Frontal cortex (tissue), 4 donors: Measurements from ENCODE around the gene ATM. TPM values are rescaled to one million over a fixed set of nuclear protein-coding genes. Genes with fewer than 3 reads are reported as not detected.

Source experiments
- DNase-seq, 2 donors: peaks; one replicate each; pipeline ENCODE4 v3.0.0; 2012; ENCODE audit warnings: low spot score in 2 of 2
- FAIRE-seq: peaks from 2 replicates; lab custom pipeline; 2012; peaks lifted over from hg19 to GRCh38; lab: Jason Lieb, UNC
- total RNA-seq: library from RNA; depleted of rRNA; stranded (reverse); fragments of >200 nt; gene quantifications from one replicate; pipeline ENCODE4 v1.2.3, GENCODE V29; 2014
- donor health status: control.
- donor health status: control.
- donor health status: control.

The ATM gene, protein sequence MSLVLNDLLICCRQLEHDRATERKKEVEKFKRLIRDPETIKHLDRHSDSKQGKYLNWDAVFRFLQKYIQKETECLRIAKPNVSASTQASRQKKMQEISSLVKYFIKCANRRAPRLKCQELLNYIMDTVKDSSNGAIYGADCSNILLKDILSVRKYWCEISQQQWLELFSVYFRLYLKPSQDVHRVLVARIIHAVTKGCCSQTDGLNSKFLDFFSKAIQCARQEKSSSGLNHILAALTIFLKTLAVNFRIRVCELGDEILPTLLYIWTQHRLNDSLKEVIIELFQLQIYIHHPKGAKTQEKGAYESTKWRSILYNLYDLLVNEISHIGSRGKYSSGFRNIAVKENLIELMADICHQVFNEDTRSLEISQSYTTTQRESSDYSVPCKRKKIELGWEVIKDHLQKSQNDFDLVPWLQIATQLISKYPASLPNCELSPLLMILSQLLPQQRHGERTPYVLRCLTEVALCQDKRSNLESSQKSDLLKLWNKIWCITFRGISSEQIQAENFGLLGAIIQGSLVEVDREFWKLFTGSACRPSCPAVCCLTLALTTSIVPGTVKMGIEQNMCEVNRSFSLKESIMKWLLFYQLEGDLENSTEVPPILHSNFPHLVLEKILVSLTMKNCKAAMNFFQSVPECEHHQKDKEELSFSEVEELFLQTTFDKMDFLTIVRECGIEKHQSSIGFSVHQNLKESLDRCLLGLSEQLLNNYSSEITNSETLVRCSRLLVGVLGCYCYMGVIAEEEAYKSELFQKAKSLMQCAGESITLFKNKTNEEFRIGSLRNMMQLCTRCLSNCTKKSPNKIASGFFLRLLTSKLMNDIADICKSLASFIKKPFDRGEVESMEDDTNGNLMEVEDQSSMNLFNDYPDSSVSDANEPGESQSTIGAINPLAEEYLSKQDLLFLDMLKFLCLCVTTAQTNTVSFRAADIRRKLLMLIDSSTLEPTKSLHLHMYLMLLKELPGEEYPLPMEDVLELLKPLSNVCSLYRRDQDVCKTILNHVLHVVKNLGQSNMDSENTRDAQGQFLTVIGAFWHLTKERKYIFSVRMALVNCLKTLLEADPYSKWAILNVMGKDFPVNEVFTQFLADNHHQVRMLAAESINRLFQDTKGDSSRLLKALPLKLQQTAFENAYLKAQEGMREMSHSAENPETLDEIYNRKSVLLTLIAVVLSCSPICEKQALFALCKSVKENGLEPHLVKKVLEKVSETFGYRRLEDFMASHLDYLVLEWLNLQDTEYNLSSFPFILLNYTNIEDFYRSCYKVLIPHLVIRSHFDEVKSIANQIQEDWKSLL (N-terminal part only)
- 134 TPM for total RNA-seq

DNA sequence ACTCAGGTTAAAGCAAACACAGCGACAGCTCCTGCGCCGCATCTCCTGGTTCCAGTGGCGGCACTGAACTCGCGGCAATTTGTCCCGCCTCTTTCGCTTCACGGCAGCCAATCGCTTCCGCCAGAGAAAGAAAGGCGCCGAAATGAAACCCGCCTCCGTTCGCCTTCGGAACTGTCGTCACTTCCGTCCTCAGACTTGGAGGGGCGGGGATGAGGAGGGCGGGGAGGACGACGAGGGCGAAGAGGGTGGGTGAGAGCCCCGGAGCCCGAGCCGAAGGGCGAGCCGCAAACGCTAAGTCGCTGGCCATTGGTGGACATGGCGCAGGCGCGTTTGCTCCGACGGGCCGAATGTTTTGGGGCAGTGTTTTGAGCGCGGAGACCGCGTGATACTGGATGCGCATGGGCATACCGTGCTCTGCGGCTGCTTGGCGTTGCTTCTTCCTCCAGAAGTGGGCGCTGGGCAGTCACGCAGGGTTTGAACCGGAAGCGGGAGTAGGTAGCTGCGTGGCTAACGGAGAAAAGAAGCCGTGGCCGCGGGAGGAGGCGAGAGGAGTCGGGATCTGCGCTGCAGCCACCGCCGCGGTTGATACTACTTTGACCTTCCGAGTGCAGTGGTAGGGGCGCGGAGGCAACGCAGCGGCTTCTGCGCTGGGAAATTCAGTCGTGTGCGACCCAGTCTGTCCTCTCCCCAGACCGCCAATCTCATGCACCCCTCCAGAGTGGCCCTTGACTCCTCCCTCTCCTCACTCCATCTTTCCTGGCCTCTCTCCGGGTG, at the start of gene ATM, which contains the start of gene NPAT:
Gene ATM (plus strand): TSS at position 494 of the 774 bp plus-strand sequence. CDS start 4,558 bp downstream, outside the sequence.
Gene NPAT (minus strand): TSS at position 65 of the 774 bp plus-strand sequence. CDS start 102 bp downstream, outside the sequence.
- peak; percentile 79 for FAIRE-seq
- DNase-seq = peak; percentile 82 to 90

DNA sequence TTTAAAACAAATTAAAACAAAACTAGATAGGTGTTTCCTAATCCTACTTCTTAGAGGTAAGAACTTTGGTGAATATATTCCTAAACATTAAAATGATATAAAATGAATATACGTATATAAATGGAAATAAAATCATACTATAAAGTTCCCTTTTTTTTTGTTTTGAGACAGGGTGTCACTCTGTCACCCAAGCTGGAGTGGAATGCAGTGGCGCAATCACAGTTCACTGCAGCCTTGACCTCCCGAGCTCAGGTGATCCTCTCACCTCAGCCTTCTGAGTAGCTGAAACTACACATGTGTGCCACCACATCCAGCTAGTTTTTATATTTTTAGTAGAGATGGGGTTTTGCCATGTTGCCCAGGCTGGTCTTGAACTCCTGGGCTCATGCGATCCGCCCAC, 45.3 kb upstream of the ATM start:
- no peak for FAIRE-seq

DNA sequence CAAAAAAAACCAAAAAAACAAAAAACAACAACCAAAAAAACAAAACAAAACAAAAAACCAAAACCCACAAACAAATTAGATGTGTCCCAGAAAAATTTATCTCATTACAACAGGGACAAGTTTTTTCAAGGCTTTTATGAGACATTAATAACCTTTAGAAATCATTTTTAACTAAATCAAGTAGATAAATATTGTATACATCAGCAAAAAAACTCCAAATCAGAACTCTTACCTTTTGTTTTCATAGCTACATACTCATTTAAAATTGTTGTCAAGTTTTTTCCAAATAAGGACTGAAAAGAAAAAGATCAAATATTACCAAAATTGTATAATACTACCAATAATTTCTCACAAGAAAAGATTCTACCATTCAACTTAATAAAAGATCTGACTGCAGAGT, 29.1 kb upstream of the ATM start:
- no peak for FAIRE-seq
- no peak for DNase-seq

More for the DNA sequence above, 45.3 kb upstream of the ATM start:
- no peak for DNase-seq

DNA sequence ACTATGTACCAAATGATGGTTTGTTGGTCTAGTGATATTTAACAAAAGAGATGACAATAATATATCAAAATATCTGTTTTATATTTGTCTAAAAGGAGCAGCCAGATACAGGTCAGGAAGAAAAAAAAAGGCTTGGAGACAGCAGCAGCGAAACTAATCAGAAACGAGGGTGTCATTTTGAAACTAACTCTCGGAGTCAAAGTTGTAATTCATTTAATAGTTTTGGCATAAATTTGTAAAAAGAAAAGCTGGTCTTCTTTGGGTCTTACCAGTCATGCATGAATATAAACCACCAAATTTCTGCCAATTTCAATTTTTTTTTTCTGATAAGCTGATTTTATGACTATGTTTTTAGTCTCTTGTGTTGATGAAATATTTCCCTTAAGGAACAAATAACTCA, 26.0 kb upstream of the ATM start:
- DNase-seq (no peak), FAIRE-seq (no peak)

DNA sequence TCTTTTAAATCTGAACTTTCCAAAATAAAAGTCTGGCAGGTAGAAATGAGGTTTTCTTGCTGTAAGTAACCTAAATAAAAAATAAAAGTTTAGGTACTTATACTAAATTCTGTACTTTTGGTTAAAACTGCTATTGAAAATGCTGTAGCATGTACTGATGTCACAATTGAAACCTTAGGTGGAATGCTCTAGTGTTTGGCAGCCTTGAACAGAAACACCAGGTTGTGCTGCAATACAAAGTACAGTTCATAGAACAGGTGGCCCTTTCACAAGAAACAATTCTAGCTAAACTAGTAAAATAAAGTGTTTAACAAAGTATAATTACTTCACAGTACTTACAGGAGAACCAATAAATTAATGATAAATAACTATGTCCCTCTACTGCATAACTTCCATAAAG, 25.5 kb upstream of the ATM start:
- FAIRE-seq (no peak), DNase-seq (no peak)

DNA sequence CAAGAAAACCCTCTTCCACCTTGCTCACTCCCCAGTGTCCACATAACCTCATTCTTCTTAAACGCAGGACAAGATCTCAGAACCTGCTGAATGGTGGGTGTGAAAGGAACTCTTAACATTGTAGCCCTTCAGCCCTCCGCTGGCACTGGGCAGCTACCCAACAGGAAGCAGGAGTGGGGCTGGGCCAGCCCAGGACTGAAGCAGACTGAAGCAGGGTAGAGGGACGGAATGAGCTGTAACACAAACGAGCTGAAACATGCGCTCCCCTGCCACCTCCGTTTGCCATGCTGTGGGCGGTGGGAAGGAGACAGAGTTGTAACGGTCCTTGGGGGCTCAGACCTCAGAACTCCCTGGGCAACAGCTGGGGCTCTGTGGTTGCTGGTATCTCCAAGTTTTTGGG, 24.0 kb upstream of the ATM start:
- FAIRE-seq (no peak), DNase-seq (no peak)

DNA sequence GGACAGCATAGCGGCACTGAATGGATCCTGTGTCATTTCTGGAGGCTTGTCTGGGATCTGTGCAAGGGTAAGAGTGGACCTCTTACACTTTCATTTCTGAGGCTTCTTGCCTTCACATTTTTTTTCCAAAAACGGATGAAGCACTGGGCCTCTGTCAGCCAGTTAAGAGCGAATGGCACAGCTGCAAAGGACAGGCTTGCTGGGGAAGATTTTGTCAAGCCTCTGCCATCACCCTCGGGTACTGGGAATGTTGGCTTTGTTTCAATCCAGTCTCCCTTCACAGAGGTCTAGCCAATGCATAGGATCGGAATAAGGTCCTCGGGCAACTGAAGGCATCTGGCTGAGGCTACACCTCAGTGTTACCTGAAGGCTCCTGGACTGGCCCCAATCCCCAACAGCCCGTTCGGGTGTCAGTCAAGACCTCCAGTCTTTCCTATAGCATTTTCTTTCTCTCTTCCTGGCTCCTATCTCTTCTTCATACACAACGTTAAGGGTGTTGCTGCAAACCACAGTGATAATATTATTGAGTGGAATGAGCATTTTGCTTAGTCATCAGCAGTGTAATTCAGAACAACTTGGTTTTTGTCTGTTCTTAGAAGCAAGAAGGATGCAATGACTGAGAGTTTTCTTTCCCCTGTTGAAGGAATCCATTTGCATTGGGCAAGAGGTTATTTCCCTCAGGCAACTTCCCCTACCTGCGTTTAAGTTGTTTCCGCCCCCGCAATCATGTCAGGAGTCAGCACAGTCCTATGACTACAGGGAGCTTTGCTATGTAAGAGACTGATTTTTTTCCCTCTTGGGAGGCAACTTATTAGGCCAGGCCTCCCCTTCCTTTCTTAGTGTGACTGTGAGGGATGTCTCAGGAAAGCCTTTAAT, 23.2 kb upstream of the ATM start:
- FAIRE-seq (no peak), DNase-seq (no peak)

DNA sequence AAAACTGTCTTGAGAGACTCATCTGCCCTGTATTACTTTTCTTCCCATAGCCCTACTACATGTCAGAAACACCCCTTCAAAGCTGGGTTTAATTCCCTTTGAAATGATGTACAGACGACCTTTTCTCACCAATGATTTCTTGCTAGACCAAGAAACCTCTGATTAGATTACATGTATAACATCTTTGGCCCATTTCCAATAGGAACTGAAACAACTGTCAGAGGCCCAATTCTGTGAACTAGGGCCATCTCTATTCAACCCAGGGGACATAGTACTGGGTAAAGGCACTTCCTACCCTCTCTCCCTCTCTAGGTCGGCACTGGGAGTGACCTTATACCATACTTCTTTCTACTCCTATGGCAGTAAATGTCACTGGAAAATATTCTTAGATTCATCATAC, 19.8 kb upstream of the ATM start:
- no peak for FAIRE-seq
- no peak for DNase-seq

DNA sequence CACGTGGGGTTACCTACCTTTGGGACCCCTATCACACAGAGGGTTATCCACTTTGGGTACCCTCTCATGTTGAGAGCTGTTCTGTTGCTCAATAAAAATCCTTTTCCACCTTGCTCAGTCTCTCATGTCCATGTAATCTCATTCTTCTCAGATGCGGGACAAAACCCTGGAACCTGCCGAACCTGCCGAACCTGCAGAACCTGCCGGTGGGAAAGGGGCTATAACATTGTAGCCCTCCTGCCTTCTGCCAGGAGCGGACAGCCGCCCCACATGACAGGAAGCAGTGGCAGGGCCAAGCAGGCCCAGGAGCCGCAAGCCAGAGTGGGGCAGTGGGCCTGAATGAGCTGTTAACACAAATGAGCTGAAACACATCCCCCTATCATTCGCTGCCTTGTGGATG, 18.5 kb upstream of the ATM start:
- DNase-seq = no peak
- no peak for FAIRE-seq

DNA sequence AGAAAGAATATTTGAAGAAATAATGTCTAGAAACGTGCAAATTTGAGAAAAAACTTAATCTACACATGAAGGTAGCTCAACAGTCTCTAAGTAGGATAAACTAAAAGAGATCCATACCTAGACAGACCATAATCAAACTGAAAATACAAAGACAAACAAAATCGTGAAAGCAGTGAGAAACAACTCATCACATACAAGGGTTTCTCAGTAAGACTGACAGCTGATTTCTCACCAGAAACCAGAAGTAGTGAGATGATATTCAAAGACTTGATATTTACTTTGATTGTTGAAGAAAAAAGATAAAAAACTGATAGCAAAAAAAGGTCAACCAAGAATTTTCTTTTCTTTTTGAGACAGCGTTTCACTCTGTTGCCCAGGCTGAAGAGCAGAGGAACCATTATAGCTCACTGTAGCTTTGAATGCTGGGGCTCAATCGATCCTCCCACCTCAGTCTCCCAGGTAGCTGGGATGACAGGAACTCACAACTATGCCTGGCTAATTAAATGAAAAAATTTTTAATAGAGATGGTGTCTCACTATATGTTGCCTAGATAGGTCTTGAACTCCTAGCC, 17.9 kb upstream of the ATM start:
- DNase-seq (no peak), FAIRE-seq (no peak)

DNA sequence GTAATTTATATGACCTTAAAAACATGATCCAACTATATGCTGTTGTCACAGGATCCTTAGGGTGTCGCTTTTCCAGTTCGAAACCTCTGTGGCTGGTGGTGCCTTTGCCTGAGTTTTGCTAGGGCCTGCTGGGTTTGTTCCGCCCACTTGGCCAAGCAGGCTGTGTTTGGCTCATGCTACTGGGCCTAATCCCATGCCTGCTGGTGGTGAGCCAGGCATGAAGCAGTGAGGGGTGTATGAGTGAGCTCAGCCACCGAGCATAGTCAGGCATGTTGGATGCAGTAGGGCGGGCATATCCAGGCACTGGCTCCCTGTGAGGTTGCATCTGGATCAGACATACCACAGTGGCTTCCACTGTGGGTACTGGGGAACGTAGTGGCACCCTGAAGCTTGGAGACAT, 16.7 kb upstream of the ATM start:
- FAIRE-seq = no peak
- no peak for DNase-seq

DNA sequence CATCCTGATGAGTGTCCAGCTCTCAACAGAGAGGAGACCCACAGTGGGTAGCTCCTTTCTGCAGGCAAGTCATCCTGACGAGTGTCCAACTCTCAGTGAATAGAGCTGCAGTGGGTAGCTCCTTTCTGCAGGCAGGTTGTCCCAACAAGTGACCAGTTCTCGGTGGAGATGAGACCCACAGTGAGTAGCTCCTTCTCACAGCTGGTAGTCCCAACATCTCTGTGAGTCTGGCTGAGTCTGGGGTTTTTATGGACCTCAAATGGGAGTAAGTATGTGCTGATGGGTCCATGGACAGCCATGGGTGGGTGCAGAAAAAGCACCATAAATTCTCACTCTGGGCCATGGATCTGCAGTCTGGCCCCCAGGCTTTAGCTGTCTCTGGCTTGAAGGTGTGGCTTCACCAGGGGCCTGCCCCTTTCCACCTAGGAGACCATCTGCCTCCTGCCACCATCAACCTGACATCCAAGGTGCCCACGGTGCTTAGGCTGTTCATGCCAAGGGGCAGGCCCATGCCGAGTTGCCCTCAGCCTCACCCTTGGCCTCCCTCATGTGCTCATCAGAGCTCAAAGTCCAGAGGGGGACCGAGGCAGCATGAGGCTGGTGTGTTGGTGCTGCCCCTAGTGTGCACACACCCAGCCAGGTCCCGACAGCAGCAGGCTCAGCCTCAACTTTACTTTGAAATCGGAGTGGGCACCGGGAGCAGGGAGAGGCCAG, 15.7 kb upstream of the ATM start:
- DNase-seq (no peak), FAIRE-seq (no peak)

DNA sequence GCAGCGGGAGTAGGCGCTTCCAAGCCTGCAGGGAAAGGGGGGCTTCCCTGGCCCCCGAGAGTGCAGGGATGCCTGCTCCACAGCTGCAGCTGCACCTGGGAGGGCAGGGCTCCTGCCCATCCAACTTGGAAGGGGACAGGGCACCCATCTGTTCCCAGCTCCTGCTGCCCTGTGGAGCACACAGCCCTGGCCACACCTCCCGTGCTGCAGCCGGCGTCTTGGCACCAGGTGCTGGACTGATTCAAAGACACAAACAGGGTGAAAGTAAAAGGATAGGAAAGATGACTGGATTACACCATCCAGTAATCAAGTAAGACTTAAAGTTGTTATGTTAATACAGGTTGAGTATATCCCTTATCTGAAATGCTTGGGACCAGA, 15.2 kb upstream of the ATM start:
- FAIRE-seq = no peak
- no peak for DNase-seq

DNA sequence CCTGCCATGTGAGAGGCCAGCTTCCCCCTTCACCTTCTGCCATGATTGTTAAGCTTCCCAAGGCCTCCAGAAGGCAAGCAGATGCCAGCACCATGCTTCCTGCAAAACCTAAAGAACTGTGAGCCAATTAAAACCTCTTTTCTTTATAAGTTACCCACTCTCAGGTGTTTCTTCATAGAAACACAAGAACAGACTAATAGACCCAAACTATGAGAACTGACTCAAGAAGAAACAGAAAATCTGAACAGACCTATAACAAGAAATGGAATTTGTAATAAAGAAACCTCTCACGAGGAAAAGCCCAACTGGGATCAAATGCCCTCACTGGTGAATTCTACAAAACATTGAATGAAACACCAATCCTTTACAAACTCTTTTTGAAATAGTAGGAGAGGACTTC, 12.4 kb upstream of the ATM start:
- FAIRE-seq = no peak

DNA sequence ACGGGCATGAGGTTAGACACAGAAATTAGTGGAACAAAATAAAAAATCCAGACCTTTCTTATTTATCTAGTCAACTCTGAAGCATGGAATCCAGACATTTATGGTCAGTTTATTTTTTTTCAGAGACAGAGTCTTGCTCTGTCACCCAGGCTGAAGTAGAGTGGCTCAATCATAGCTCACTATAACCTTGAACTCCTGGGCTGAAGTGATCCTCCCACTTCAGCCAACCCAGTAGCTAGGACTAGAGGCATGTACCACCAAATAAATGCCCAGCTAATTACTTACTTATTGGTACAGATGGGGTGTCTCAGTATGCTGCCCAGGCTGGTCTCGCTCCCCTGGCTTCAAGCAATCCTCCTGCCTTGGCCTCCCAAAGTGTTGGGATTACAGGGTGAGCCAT, 9.1 kb upstream of the ATM start:
- FAIRE-seq (no peak), DNase-seq (no peak)

More for the DNA sequence above, 12.4 kb upstream of the ATM start:
- no peak for DNase-seq

DNA sequence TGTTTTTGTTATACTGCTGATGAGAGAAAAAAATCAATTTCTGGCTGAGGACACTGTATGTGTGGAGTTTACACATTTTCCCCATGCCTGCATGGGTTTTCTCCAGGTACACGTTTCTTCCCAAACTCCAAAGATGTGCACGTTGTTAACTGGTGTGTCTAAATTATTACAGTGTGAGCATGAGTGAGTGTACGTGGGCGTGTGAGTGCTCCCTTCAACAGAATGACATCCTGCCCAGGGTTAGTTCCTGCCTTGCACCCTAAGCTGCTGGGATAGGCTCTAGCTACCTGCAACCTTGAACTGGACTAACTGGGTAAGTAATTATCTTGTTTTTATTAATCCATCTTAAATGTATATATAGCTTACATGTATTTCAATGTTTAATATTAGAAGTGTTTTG, 5.9 kb upstream of the ATM start:
- FAIRE-seq (no peak), DNase-seq (no peak)

DNA sequence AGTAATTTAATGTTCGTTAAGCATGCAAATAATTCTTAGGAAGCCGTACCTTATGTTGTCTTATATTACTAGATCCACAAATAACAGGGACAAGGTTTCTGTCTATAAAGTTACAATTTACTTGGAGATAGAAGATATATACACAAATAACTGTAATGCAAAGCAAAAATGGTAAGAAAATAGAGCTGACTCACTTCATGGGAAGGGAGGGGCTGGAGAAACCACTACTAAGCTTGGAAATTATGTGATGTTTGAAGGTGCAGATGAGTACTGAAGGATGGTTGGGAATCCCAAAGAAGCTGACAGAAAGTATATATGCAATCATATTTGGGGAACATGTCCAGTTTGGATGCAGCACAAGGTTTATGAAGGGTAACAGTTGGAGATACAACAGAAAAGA, 4.4 kb upstream of the ATM start:
- no peak for DNase-seq

More for the DNA sequence above, 4.4 kb upstream of the ATM start:
- no peak for FAIRE-seq
